ENCODE results near the gene LIMK1. TPM values are rescaled to one million over a fixed set of nuclear protein-coding genes. Genes with fewer than 3 reads are reported as not detected.

The LIMK1 gene
- total RNA-seq, 2 donors from 2014 or later, result 11.1 to 16.5 TPM

GRCh38 chr7:74047804-74048380, 35.7 kb upstream of the LIMK1 start:
- H3K27me3 ChIP-seq, result no peaks in the 10 kb centered on the region
- no peak overlapping the region for H3K9ac ChIP-seq (ENCODE audit: low read depth in 2 of 2, low read length in 2 of 2)
- TF ChIP-seq CTCF (IDR thresholded peaks at IDR 0.05), result no peak
- H3K4me3 ChIP-seq, result no peak overlapping the region
- H3K9me3 ChIP-seq, result no peaks in the 10 kb centered on the region
- no peak overlapping the region for H3K27ac ChIP-seq
- no peaks in the 10 kb centered on the region for H3K36me3 ChIP-seq
- intact Hi-C loops (cut with DNase I), result no loop called here
- DNase-seq, result no peak
- no peaks in the 10 kb centered on the region for H3K4me1 ChIP-seq

GRCh38 chr7:74048999-74049599, 34.5 kb upstream of the LIMK1 start:
- no peak for DNase-seq
- Histone ChIP-seq H3K36me3 (no peaks in the 10 kb centered on the region), H3K27me3 (no peaks in the 10 kb centered on the region), H3K9ac (ENCODE audit: low read depth in 2 of 2, low read length in 2 of 2) (no peak overlapping the region), H3K27ac (no peak overlapping the region), H3K4me3 (no peak overlapping the region), H3K9me3 (no peaks in the 10 kb centered on the region), H3K4me1 (no peaks in the 10 kb centered on the region)
- TF ChIP-seq CTCF (IDR thresholded peaks at IDR 0.05), result no peak
- intact Hi-C loops (cut with DNase I), result no loop called here

- Histone ChIP-seq H3K27ac (no peak overlapping the region), H3K27me3 (no peaks in the 10 kb centered on the region), H3K4me1 (no peaks in the 10 kb centered on the region), H3K9ac (ENCODE audit: low read depth in 2 of 2, low read length in 2 of 2) (no peak overlapping the region), H3K4me3 (no peak overlapping the region), H3K9me3 (no peaks in the 10 kb centered on the region), H3K36me3 (no peaks in the 10 kb centered on the region)
- TF ChIP-seq CTCF (IDR thresholded peaks at IDR 0.05), result no peak
- no peak for DNase-seq
- intact Hi-C loops (cut with DNase I), result no loop called here
Measured at GRCh38 chr7:74049997-74050798, 33.4 kb upstream of the LIMK1 start.

- no peaks in the 10 kb centered on the region for H3K36me3 ChIP-seq
- no peaks in the 10 kb centered on the region for H3K27me3 ChIP-seq
- TF ChIP-seq CTCF (IDR thresholded peaks at IDR 0.05), result no peak
- H3K9me3 ChIP-seq, result no peaks in the 10 kb centered on the region
- no peak overlapping the region for H3K27ac ChIP-seq
- DNase-seq, result no peak
- H3K4me3 ChIP-seq, result no peak overlapping the region
- no peak overlapping the region for H3K9ac ChIP-seq (ENCODE audit: low read depth in 2 of 2, low read length in 2 of 2)
- H3K4me1 ChIP-seq, result no peaks in the 10 kb centered on the region
- intact Hi-C loops (cut with DNase I), result no loop called here
Measured at GRCh38 chr7:74051193-74051592, 32.4 kb upstream of the LIMK1 start.

GRCh38 chr7:74051629-74052410, 31.8 kb upstream of the LIMK1 start:
- no peak overlapping the region for H3K27ac ChIP-seq
- peak; percentile 67 for DNase-seq
- H3K27me3 ChIP-seq, result no peaks in the 10 kb centered on the region
- no peaks in the 10 kb centered on the region for H3K4me1 ChIP-seq
- H3K9ac ChIP-seq (ENCODE audit: low read depth in 2 of 2, low read length in 2 of 2), result no peak overlapping the region
- no peaks in the 10 kb centered on the region for H3K36me3 ChIP-seq
- no peaks in the 10 kb centered on the region for H3K9me3 ChIP-seq
- no peak for TF ChIP-seq CTCF (IDR thresholded peaks at IDR 0.05)
- no peak overlapping the region for H3K4me3 ChIP-seq
- intact Hi-C loops (cut with DNase I), result no loop called here

Measured in colonic mucosa (tissue), 4 donors.